ENCODE measurements around the gene USP6NL. TPM values are rescaled to one million over a fixed set of nuclear protein-coding genes. Genes with fewer than 3 reads are reported as not detected.

Gene USP6NL
- total RNA-seq, 1 experiment from 2014 or later = 21.4 TPM

GRCh38 chr10:11602358-11602757 lies 9.1 kb downstream of the USP6NL start (continued):
- TF ChIP-seq ZNF512 (CRISPR knock-in tag; IDR thresholded peaks at IDR 0.05; ENCODE audit: borderline replicate concordance) (no peak), ZNF425 (CRISPR knock-in tag; conservative IDR thresholded peaks at IDR 0.05) (no peak), ATF1 (CRISPR knock-in tag; IDR thresholded peaks at IDR 0.05) (no peak), HMGA2 (CRISPR knock-in tag; IDR thresholded peaks at IDR 0.05) (no peak), TP53 (CRISPR knock-in tag; IDR thresholded peaks at IDR 0.05) (no peak), E2F5 (CRISPR knock-in tag; IDR thresholded peaks at IDR 0.05) (no peak), GTF2I (CRISPR knock-in tag; conservative IDR thresholded peaks at IDR 0.05) (no peak), ZNF396 (CRISPR knock-in tag; IDR thresholded peaks at IDR 0.05; ENCODE audit: borderline replicate concordance) (no peak), AFF4 (CRISPR knock-in tag; IDR thresholded peaks at IDR 0.05; ENCODE audit: borderline replicate concordance) (no peak), ATF6 (CRISPR knock-in tag; IDR thresholded peaks at IDR 0.05) (no peak)

- H3K36me3 Mint-ChIP-seq = peaks cover 15% of the 10 kb centered on the region; the same call in 1 of the 2 replicates
- peaks cover 49% of the 10 kb centered on the region for H3K4me1 Mint-ChIP-seq
- no peak overlapping the region for H3K27ac Mint-ChIP-seq
- no peak for DNase-seq (ENCODE audit: low spot score)
- CTCF ChIA-PET = no interaction called here
- no peak for TF ChIP-seq ZNF532 (CRISPR knock-in tag; IDR thresholded peaks at IDR 0.05; ENCODE audit: borderline replicate concordance)
- no peaks in the 10 kb centered on the region for H3K27me3 Mint-ChIP-seq (ENCODE audit: low read depth)
- no peak for ATAC-seq
- H3K4me3 Mint-ChIP-seq = no peak overlapping the region
- POLR2A ChIA-PET = no interaction called here
- peaks cover 14% of the 10 kb centered on the region for H3K9me3 Mint-ChIP-seq
Observed at GRCh38 chr10:11601670-11602069, 9.8 kb downstream of the USP6NL start.
